ENCODE data around the gene EMC8.

DNA sequence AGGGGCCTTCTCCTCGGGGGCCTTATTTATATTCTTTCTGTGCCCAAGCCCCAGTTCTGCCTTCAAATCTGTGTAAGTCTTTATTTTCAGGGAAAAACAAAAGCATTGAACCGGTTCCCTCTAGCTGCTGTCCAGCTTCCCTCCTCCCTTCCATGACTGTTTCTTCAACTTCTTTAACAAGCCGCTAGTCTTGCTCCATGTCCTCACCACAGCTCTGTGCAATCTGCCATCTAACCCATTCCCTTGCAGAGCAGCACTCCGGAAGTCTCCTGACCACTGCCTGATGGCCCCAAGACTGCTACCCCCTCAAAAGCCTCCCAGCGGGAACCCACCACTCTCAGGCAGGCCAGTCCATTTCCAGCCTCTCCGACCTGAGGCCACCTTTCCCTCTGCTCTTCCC, 16.9 kb downstream of the EMC8 start:
- no peak for TF ChIP-seq CTBP1 (IDR thresholded peaks at IDR 0.05; ENCODE audit: borderline replicate concordance)
- no peak for TF ChIP-seq SUZ12 (IDR thresholded peaks at IDR 0.05)
- no peak for TF ChIP-seq FOXK2 (IDR thresholded peaks at IDR 0.05)
- TF ChIP-seq LEF1 (IDR thresholded peaks at IDR 0.05; ENCODE audit: borderline replicate concordance), result no peak
- no peak for TF ChIP-seq SP1 (IDR thresholded peaks at IDR 0.05)
- TF ChIP-seq ELF4 (IDR thresholded peaks at IDR 0.05), result no peak
- TF ChIP-seq TARDBP (IDR thresholded peaks at IDR 0.05), result no peak
- no peak for TF ChIP-seq L3MBTL2 (conservative IDR thresholded peaks at IDR 0.05)
- TF ChIP-seq FOXM1 (IDR thresholded peaks at IDR 0.05; ENCODE audit: borderline replicate concordance), result no peak
